Measurements from ENCODE around the gene GSAP.
"Not testable (repeated sequence)": the region's sequence is repeated elsewhere in the genome, so short reads cannot be mapped to it uniquely, and the experiment has no call there.

GSAP gene, protein sequence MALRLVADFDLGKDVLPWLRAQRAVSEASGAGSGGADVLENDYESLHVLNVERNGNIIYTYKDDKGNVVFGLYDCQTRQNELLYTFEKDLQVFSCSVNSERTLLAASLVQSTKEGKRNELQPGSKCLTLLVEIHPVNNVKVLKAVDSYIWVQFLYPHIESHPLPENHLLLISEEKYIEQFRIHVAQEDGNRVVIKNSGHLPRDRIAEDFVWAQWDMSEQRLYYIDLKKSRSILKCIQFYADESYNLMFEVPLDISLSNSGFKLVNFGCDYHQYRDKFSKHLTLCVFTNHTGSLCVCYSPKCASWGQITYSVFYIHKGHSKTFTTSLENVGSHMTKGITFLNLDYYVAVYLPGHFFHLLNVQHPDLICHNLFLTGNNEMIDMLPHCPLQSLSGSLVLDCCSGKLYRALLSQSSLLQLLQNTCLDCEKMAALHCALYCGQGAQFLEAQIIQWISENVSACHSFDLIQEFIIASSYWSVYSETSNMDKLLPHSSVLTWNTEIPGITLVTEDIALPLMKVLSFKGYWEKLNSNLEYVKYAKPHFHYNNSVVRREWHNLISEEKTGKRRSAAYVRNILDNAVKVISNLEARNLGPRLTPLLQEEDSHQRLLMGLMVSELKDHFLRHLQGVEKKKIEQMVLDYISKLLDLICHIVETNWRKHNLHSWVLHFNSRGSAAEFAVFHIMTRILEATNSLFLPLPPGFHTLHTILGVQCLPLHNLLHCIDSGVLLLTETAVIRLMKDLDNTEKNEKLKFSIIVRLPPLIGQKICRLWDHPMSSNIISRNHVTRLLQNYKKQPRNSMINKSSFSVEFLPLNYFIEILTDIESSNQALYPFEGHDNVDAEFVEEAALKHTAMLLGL

DNA sequence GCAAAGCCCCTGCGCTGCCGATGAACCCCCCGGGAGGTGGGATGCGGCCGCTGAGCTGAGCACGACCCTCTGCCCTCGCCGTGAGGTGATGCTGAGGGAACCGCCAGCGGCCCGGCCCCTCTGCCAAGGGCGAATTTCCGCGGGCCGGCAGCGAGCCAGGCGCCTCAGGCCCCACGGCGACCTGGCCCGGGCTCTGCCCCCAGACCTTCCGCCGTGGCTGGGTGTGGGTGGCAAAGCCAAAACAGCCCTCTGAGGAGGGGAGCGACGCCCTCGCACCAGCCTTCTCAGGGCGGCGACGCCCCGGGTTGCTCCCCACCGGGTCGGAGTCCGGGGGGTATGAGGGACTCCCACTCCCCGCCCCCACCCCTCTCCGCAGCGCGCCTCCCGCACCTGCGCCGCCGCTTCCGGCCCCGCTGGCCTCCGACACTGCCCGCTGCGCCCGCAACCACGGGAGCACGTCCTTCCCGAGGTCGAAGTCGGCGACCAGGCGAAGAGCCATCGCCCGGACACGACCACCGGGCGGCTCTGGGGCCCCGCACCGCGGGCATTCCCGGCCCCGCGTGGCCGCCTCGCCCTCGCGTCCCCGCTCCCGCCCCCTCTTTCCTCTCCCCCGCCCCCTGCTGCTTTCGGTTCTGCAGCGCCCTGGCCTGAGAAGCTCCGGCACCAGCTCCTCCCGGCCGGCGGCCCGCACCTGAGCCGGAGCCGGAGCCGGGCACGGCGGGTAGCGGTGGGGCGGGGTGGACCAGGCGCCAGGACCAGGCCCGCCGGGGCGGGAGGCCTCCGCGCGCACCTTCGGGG lies at the start of gene GSAP:
TSS of gene GSAP (minus strand) at position 527 of the 798 bp plus-strand sequence. CDS start at position 499, 28 bp downstream.
- TF ChIP-seq, protein P1, sequence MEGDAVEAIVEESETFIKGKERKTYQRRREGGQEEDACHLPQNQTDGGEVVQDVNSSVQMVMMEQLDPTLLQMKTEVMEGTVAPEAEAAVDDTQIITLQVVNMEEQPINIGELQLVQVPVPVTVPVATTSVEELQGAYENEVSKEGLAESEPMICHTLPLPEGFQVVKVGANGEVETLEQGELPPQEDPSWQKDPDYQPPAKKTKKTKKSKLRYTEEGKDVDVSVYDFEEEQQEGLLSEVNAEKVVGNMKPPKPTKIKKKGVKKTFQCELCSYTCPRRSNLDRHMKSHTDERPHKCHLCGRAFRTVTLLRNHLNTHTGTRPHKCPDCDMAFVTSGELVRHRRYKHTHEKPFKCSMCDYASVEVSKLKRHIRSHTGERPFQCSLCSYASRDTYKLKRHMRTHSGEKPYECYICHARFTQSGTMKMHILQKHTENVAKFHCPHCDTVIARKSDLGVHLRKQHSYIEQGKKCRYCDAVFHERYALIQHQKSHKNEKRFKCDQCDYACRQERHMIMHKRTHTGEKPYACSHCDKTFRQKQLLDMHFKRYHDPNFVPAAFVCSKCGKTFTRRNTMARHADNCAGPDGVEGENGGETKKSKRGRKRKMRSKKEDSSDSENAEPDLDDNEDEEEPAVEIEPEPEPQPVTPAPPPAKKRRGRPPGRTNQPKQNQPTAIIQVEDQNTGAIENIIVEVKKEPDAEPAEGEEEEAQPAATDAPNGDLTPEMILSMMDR (conservative IDR thresholded peaks at IDR 0.05; ENCODE audit: low read depth, low read length) = no peak
- peak within 1 kb of the TSS; percentile 78 for H3K9ac ChIP-seq
- H3K4me3 ChIP-seq (IDR thresholded peaks at IDR 0.05; ENCODE audit: insufficient read depth, low read depth, low read length) = no peak within 1 kb of the TSS
- H3K4me2 ChIP-seq = peak within 1 kb of the TSS; percentile 88
- H3K4me1 ChIP-seq (ENCODE audit: low read depth, poor library complexity, severe bottlenecking) = peaks cover 14% of the 10 kb centered on the region
- H4K20me1 ChIP-seq (ENCODE audit: insufficient read depth) = no peaks in the 10 kb centered on the region
- H3K36me3 ChIP-seq (ENCODE audit: insufficient read depth) = no peaks in the 10 kb centered on the region
- no peaks in the 10 kb centered on the region for H3K79me2 ChIP-seq (ENCODE audit: insufficient read depth, low read depth)
- H3K27me3 ChIP-seq (ENCODE audit: insufficient read depth, low read depth) = no peaks in the 10 kb centered on the region
- peak within 1 kb of the TSS; percentile 97 for H2AFZ ChIP-seq (ENCODE audit: low read depth)
- peak within 1 kb of the TSS; percentile 29 for H3K27ac ChIP-seq

DNA sequence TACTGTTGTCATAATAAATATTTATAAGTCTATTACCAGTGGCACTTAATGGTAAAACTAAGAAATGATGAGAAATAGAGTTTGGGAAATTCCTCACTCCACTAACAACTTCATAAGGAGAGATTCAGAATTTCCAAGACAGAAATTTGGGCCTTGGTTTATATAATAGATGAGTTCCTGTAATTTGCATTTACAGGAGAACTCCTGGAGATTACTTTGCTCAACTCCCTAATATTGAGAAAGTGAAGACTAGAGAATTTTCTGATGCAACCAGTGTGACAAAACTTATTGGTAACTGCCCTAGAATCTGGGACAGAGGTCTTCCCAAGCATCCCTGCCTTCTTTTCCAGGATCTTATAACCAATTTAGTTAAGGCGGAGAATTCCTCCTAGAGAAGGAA lies 49.1 kb upstream of the GSAP start:
- H3K9ac ChIP-seq = no peak overlapping the region
- no peak overlapping the region for H3K4me3 ChIP-seq (IDR thresholded peaks at IDR 0.05; ENCODE audit: insufficient read depth, low read depth, low read length)
- TF ChIP-seq, protein P1 (conservative IDR thresholded peaks at IDR 0.05; ENCODE audit: low read depth, low read length) = no peak
- H3K27me3 ChIP-seq (ENCODE audit: insufficient read depth, low read depth) = no peaks in the 10 kb centered on the region
- no peaks in the 10 kb centered on the region for H4K20me1 ChIP-seq (ENCODE audit: insufficient read depth)
- no peak overlapping the region for H3K4me2 ChIP-seq
- H3K36me3 ChIP-seq (ENCODE audit: insufficient read depth) = no peaks in the 10 kb centered on the region
- H3K4me1 ChIP-seq (ENCODE audit: low read depth, poor library complexity, severe bottlenecking) = no peaks in the 10 kb centered on the region
- H2AFZ ChIP-seq (ENCODE audit: low read depth) = no peak overlapping the region
- H3K27ac ChIP-seq = no peak overlapping the region
- no peaks in the 10 kb centered on the region for H3K79me2 ChIP-seq (ENCODE audit: insufficient read depth, low read depth)

DNA sequence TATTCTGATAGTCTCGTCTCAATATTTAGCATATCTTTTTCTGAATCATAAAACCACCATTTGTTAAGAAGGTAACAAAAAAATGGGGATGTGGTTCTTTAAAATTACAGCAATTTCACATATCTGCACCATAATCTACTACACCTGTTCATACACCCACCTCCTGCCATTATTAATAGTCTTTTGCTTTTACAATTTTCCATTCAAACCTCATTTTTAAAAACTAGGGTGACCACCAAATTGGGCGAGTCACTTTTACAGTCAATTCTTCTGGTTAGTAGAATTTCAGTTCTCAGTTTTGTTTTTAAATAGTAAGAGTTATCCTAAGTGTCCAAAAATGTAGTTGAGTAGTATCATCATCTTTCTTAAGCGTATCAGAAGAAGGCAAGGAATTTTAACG lies 48.4 kb upstream of the GSAP start:
- H3K9ac ChIP-seq = no peak overlapping the region
- TF ChIP-seq, protein P1 (conservative IDR thresholded peaks at IDR 0.05; ENCODE audit: low read depth, low read length) = no peak
- no peak overlapping the region for H3K4me2 ChIP-seq
- H3K79me2 ChIP-seq (ENCODE audit: insufficient read depth, low read depth) = no peaks in the 10 kb centered on the region
- no peaks in the 10 kb centered on the region for H3K36me3 ChIP-seq (ENCODE audit: insufficient read depth)
- no peak overlapping the region for H3K4me3 ChIP-seq (IDR thresholded peaks at IDR 0.05; ENCODE audit: insufficient read depth, low read depth, low read length)
- H4K20me1 ChIP-seq (ENCODE audit: insufficient read depth) = no peaks in the 10 kb centered on the region
- no peak overlapping the region for H3K27ac ChIP-seq
- no peaks in the 10 kb centered on the region for H3K27me3 ChIP-seq (ENCODE audit: insufficient read depth, low read depth)
- H3K4me1 ChIP-seq (ENCODE audit: low read depth, poor library complexity, severe bottlenecking) = no peaks in the 10 kb centered on the region
- H2AFZ ChIP-seq (ENCODE audit: low read depth) = no peak overlapping the region

DNA sequence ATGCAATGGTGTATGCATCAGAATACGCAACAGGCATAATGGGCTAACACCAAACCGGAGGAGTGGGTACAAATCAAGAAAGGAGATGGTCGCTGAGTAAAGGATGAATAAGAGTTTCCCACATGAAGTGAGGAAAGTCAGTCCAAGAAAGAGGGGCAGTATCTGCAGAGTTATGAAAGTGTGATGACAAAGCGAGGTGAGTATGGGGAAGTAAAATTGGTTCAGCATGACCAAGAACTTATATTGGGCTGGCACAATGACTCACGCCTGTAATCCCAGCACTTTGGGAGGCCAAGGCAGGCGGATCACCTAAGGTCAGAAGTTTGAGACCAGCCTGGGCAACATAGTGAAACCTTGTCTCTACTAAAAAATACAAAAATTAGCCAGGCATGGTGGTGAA lies 47.5 kb upstream of the GSAP start:
- H3K79me2 ChIP-seq (ENCODE audit: insufficient read depth, low read depth); H3K4me2 ChIP-seq; H2AFZ ChIP-seq (ENCODE audit: low read depth); H3K4me1 ChIP-seq (ENCODE audit: low read depth, poor library complexity, severe bottlenecking); H3K4me3 ChIP-seq (IDR thresholded peaks at IDR 0.05; ENCODE audit: insufficient read depth, low read depth, low read length); H3K27me3 ChIP-seq (ENCODE audit: insufficient read depth, low read depth); H3K36me3 ChIP-seq (ENCODE audit: insufficient read depth); H4K20me1 ChIP-seq (ENCODE audit: insufficient read depth); H3K9ac ChIP-seq; H3K27ac ChIP-seq: not testable (repeated sequence)
